ENCODE measurements around the gene LIN7C. TPM values are rescaled to one million over a fixed set of nuclear protein-coding genes. Genes with fewer than 3 reads are reported as not detected.

LIN7C gene
- total and polyA plus RNA-seq, 2 of the 13 experiments (the other 11 are each of a cell fraction or from before 2014, with no cell fraction given): 14.8 to 37.2 TPM

DNA sequence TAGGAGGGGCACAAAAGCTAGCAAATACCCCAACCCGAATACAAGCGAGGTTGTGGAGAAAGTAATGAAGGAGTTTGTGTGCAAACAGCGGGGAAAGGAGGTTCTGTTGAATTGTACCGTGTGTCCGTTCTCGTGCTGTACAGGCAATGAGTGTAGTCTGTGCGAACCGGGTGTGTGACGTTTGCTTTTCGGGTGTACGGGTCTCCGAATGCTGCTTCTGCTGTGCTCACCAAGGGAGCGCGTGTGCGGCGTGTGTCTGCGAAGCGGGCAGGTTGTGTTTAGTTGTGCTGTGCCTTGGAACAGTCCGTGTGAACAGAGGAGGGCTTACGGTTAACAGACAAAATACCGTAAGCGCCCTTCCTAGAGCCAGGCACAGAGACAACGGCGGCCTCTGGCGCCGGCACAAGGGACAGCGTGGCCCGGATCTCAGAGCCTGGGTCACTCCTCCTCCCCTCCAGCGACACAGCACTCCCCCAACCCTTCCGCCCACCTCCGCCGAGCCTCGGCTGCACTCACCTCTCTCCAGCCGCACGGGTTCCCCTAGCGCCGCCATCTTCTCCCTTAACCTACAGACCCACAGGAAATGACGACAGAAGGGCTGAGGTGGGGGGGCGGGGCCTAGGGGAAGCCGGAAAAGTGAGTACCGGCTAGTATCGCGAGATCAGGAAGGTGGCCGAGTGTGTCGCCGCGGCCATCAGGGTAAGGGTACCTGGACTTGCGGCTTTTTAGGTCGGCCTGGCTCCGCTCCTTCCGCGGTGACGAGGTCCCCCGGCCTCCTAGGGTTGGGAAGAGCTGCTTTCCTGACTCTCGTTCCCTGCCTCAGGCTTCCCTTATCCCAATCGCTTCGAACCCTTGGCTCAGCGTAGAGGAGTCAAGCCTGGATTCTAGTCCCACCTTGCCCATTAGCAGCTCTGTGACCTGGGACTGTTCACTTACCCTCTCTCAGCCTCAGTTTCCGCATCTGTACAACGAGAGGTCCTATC is at the start of gene LIN7C (continued):
- TF ChIP-seq PCBP1 (IDR thresholded peaks at IDR 0.05; ENCODE audit: borderline replicate concordance, low read depth, low read length) (0 out of 2 replicates have a peak, but pooled peaks have one; percentile 69), PCBP2 (optimal IDR thresholded peaks at IDR 0.05; ENCODE audit: low read depth, low read length, poor library complexity, severe bottlenecking) (no peak), ZKSCAN5 (CRISPR knock-in tag; IDR thresholded peaks at IDR 0.05) (no peak), THYN1 (CRISPR knock-in tag; IDR thresholded peaks at IDR 0.05; ENCODE audit: borderline replicate concordance, low read depth) (no peak), NCOR1 (IDR thresholded peaks at IDR 0.05; ENCODE audit: borderline replicate concordance, low read length) (no peak), CCDC6 (CRISPR knock-in tag; IDR thresholded peaks at IDR 0.05) (0 out of 2 replicates have a peak, but pooled peaks have one; percentile 46), ZNF737 (CRISPR knock-in tag; IDR thresholded peaks at IDR 0.05; ENCODE audit: borderline replicate concordance) (no peak; the same call in 1 of the 2 replicates), ZNF234 (CRISPR knock-in tag; conservative IDR thresholded peaks at IDR 0.05) (no peak), ZNF451 (CRISPR knock-in tag; IDR thresholded peaks at IDR 0.05) (peak; percentile 42; the same call in 1 of the 2 replicates), ZNF510 (CRISPR knock-in tag; IDR thresholded peaks at IDR 0.05; ENCODE audit: low read depth) (0 out of 2 replicates have a peak, but pooled peaks have one; percentile 21), SOX6 (IDR thresholded peaks at IDR 0.05) (no peak), SOX6 (CRISPR knock-in tag; IDR thresholded peaks at IDR 0.05) (peak; percentile 54; the same call in 1 of the 2 replicates), MED13 (CRISPR knock-in tag; IDR thresholded peaks at IDR 0.05) (no peak), ZNF678 (CRISPR knock-in tag; IDR thresholded peaks at IDR 0.05) (no peak), RBM39 (IDR thresholded peaks at IDR 0.05; ENCODE audit: low read depth, low read length, poor library complexity, severe bottlenecking) (no peak)
- TF ChIP-seq, protein P1, sequence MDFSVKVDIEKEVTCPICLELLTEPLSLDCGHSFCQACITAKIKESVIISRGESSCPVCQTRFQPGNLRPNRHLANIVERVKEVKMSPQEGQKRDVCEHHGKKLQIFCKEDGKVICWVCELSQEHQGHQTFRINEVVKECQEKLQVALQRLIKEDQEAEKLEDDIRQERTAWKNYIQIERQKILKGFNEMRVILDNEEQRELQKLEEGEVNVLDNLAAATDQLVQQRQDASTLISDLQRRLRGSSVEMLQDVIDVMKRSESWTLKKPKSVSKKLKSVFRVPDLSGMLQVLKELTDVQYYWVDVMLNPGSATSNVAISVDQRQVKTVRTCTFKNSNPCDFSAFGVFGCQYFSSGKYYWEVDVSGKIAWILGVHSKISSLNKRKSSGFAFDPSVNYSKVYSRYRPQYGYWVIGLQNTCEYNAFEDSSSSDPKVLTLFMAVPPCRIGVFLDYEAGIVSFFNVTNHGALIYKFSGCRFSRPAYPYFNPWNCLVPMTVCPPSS (IDR thresholded peaks at IDR 0.05): no peak
- TF ChIP-seq, protein P2, sequence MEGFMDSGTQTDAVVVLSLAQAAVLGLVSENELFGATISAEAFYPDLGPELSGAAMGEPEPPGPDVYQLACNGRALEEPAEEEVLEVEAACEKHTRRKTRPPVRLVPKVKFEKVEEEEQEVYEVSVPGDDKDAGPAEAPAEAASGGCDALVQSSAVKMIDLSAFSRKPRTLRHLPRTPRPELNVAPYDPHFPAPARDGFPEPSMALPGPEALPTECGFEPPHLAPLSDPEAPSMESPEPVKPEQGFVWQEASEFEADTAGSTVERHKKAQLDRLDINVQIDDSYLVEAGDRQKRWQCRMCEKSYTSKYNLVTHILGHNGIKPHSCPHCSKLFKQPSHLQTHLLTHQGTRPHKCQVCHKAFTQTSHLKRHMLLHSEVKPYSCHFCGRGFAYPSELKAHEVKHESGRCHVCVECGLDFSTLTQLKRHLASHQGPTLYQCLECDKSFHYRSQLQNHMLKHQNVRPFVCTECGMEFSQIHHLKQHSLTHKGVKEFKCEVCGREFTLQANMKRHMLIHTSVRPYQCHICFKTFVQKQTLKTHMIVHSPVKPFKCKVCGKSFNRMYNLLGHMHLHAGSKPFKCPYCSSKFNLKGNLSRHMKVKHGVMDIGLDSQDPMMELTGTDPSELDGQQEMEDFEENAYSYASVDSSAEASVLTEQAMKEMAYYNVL (CRISPR knock-in tag; IDR thresholded peaks at IDR 0.05; ENCODE audit: borderline replicate concordance): no peak
- TF ChIP-seq, protein P3, sequence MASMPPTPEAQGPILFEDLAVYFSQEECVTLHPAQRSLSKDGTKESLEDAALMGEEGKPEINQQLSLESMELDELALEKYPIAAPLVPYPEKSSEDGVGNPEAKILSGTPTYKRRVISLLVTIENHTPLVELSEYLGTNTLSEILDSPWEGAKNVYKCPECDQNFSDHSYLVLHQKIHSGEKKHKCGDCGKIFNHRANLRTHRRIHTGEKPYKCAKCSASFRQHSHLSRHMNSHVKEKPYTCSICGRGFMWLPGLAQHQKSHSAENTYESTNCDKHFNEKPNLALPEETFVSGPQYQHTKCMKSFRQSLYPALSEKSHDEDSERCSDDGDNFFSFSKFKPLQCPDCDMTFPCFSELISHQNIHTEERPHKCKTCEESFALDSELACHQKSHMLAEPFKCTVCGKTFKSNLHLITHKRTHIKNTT (CRISPR knock-in tag; IDR thresholded peaks at IDR 0.05): no peak
- TF ChIP-seq, protein P4, sequence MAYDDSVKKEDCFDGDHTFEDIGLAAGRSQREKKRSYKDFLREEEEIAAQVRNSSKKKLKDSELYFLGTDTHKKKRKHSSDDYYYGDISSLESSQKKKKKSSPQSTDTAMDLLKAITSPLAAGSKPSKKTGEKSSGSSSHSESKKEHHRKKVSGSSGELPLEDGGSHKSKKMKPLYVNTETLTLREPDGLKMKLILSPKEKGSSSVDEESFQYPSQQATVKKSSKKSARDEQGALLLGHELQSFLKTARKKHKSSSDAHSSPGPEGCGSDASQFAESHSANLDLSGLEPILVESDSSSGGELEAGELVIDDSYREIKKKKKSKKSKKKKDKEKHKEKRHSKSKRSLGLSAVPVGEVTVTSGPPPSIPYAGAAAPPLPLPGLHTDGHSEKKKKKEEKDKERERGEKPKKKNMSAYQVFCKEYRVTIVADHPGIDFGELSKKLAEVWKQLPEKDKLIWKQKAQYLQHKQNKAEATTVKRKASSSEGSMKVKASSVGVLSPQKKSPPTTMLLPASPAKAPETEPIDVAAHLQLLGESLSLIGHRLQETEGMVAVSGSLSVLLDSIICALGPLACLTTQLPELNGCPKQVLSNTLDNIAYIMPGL (CRISPR knock-in tag; IDR thresholded peaks at IDR 0.05; ENCODE audit: borderline replicate concordance in 1 of 2, low read depth in 1 of 2): peak in 1 of 2 experiments; percentile 86
- TF ChIP-seq, protein P5, sequence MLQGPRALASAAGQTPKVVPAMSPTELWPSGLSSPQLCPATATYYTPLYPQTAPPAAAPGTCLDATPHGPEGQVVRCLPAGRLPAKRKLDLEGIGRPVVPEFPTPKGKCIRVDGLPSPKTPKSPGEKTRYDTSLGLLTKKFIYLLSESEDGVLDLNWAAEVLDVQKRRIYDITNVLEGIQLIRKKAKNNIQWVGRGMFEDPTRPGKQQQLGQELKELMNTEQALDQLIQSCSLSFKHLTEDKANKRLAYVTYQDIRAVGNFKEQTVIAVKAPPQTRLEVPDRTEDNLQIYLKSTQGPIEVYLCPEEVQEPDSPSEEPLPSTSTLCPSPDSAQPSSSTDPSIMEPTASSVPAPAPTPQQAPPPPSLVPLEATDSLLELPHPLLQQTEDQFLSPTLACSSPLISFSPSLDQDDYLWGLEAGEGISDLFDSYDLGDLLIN (CRISPR knock-in tag; IDR thresholded peaks at IDR 0.05; ENCODE audit: borderline replicate concordance): 0 out of 2 replicates have a peak, but pooled peaks have one; percentile 37
